ENCODE results near the gene P2RY12. TPM values are rescaled to one million over a fixed set of nuclear protein-coding genes. Genes with fewer than 3 reads are reported as not detected.

The P2RY12 gene
- total RNA-seq, 4 donors from 2014 or later: 0.52 to 1.1 (median 0.56) TPM; not detected in 1

DNA sequence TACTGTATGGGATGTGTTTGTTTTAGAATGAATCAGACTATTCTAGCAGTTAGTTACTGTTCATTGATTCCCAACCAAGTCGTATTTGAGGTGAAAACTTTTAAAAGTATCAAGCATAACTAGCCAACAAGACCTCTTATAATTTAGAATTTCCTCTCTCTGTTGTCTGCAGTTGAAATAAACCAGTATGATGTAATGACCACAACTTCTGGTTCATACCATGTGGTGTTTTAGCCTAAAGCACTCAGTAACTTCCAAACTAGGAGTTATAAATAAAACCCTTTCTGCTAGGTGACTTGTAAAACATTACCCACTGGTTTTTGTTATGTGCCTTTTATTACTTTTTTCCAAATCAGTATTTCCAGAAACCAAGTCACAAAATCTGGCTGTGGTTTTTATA, 19.8 kb upstream of the P2RY12 start:
- intact Hi-C loops (cut with DNase I; ENCODE audit: low total_unique reads): no loop called here
- Histone ChIP-seq H3K36me3 (no peaks in the 10 kb centered on the region), H3K27me3 (no peaks in the 10 kb centered on the region), H3K27ac (no peak overlapping the region), H3K4me1 (no peaks in the 10 kb centered on the region), H3K4me3 (no peak overlapping the region), H3K9me3 (no peaks in the 10 kb centered on the region)
- TF ChIP-seq POLR2A (IDR thresholded peaks at IDR 0.05): no peak
- TF ChIP-seq, protein P1, sequence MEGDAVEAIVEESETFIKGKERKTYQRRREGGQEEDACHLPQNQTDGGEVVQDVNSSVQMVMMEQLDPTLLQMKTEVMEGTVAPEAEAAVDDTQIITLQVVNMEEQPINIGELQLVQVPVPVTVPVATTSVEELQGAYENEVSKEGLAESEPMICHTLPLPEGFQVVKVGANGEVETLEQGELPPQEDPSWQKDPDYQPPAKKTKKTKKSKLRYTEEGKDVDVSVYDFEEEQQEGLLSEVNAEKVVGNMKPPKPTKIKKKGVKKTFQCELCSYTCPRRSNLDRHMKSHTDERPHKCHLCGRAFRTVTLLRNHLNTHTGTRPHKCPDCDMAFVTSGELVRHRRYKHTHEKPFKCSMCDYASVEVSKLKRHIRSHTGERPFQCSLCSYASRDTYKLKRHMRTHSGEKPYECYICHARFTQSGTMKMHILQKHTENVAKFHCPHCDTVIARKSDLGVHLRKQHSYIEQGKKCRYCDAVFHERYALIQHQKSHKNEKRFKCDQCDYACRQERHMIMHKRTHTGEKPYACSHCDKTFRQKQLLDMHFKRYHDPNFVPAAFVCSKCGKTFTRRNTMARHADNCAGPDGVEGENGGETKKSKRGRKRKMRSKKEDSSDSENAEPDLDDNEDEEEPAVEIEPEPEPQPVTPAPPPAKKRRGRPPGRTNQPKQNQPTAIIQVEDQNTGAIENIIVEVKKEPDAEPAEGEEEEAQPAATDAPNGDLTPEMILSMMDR (IDR thresholded peaks at IDR 0.05 in 4 of 5, conservative IDR thresholded peaks at IDR 0.05 in 1 of 5): no peak
- in situ Hi-C loops (cut with MboI; ENCODE audit: low sequenced_read_pairs in 4 of 4): no loop called here
- ATAC-seq: no peak
- no peak for DNase-seq

- no peak for ATAC-seq
- TF ChIP-seq, protein P1 (IDR thresholded peaks at IDR 0.05 in 4 of 5, conservative IDR thresholded peaks at IDR 0.05 in 1 of 5): no peak
- no peak for TF ChIP-seq POLR2A (IDR thresholded peaks at IDR 0.05)
- H3K4me3 ChIP-seq: no peak overlapping the region
- intact Hi-C loops (cut with DNase I; ENCODE audit: low total_unique reads) (no loop called here), in situ Hi-C loops (cut with MboI; ENCODE audit: low sequenced_read_pairs in 4 of 4) (no loop called here)
- no peaks in the 10 kb centered on the region for H3K36me3 ChIP-seq
- no peak overlapping the region for H3K27ac ChIP-seq
- no peak for DNase-seq
- no peaks in the 10 kb centered on the region for H3K4me1 ChIP-seq
- no peaks in the 10 kb centered on the region for H3K9me3 ChIP-seq
- no peaks in the 10 kb centered on the region for H3K27me3 ChIP-seq
These were observed 18.7 kb upstream of the P2RY12 start for GRCh38 chr3:151403246-151403645.

- ATAC-seq (no peak), DNase-seq (no peak)
- no peaks in the 10 kb centered on the region for H3K27me3 ChIP-seq
- no peak for TF ChIP-seq POLR2A (IDR thresholded peaks at IDR 0.05)
- TF ChIP-seq, protein P1 (IDR thresholded peaks at IDR 0.05 in 4 of 5, conservative IDR thresholded peaks at IDR 0.05 in 1 of 5): no peak
- H3K36me3 ChIP-seq: no peaks in the 10 kb centered on the region
- no peaks in the 10 kb centered on the region for H3K9me3 ChIP-seq
- no peak overlapping the region for H3K4me3 ChIP-seq
- intact Hi-C loops (cut with DNase I; ENCODE audit: low total_unique reads): no loop called here
- in situ Hi-C loops (cut with MboI; ENCODE audit: low sequenced_read_pairs in 4 of 4): no loop called here
- H3K27ac ChIP-seq: no peak overlapping the region
- no peaks in the 10 kb centered on the region for H3K4me1 ChIP-seq
These were observed 17.8 kb upstream of the P2RY12 start for GRCh38 chr3:151402349-151402748.

GRCh38 chr3:151400341-151400740, 15.8 kb upstream of the P2RY12 start:
- Histone ChIP-seq H3K4me1 (no peaks in the 10 kb centered on the region), H3K27ac (no peak overlapping the region), H3K9me3 (no peaks in the 10 kb centered on the region), H3K27me3 (no peaks in the 10 kb centered on the region), H3K4me3 (no peak overlapping the region), H3K36me3 (no peaks in the 10 kb centered on the region)
- TF ChIP-seq, protein P1 (IDR thresholded peaks at IDR 0.05 in 4 of 5, conservative IDR thresholded peaks at IDR 0.05 in 1 of 5): no peak
- TF ChIP-seq POLR2A (IDR thresholded peaks at IDR 0.05): no peak
- no peak for ATAC-seq
- in situ Hi-C loops (cut with MboI; ENCODE audit: low sequenced_read_pairs in 4 of 4) (no loop called here), intact Hi-C loops (cut with DNase I; ENCODE audit: low total_unique reads) (no loop called here)
- no peak for DNase-seq

DNA sequence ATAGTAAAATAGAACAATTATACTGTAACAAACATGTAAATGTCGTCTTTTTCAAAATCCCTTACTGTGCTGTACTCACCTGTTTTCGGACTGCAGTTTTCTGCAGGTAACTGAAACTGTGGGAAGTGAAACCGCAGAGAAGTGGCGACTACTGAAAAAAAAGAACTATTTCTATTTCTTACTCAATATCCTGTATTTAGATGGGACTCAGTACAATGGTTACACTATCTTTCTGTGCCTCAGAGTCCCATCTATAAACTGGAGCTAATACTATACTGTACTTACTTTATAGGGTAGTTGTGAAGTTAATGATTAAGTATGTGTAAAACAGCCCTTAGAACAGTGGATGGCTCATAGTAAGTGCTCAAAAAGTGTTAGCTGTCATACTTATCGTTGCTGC, 14.3 kb upstream of the P2RY12 start:
- in situ Hi-C loops (cut with MboI; ENCODE audit: low sequenced_read_pairs in 4 of 4): no loop called here
- Histone ChIP-seq H3K27me3 (no peaks in the 10 kb centered on the region), H3K4me3 (no peak overlapping the region), H3K9me3 (no peaks in the 10 kb centered on the region), H3K27ac (no peak overlapping the region), H3K36me3 (no peaks in the 10 kb centered on the region), H3K4me1 (no peaks in the 10 kb centered on the region)
- TF ChIP-seq, protein P1 (IDR thresholded peaks at IDR 0.05 in 4 of 5, conservative IDR thresholded peaks at IDR 0.05 in 1 of 5): no peak
- no peak for TF ChIP-seq POLR2A (IDR thresholded peaks at IDR 0.05)
- intact Hi-C loops (cut with DNase I; ENCODE audit: low total_unique reads): no loop called here
- no peak for DNase-seq
- ATAC-seq: no peak
